PC-9 (cell line): Measurements from ENCODE around the gene HTRA3.

Source experiments
- CTCF ChIP-seq: fragments of 200-600 bp; sonication (generic); conservative IDR thresholded peaks from 2 replicates; pipeline ENCODE4 v1.6.1; 2017; ENCODE audit warnings: mixed run types, antibody characterized with exemption, mild to moderate bottlenecking, moderate library complexity
- EZH2 ChIP-seq: fragments of 200-600 bp; sonication (generic); IDR thresholded peaks from 2 replicates; pipeline ENCODE4 v1.8.0; 2017; ENCODE audit warnings: antibody characterized with exemption, low read depth

DNA sequence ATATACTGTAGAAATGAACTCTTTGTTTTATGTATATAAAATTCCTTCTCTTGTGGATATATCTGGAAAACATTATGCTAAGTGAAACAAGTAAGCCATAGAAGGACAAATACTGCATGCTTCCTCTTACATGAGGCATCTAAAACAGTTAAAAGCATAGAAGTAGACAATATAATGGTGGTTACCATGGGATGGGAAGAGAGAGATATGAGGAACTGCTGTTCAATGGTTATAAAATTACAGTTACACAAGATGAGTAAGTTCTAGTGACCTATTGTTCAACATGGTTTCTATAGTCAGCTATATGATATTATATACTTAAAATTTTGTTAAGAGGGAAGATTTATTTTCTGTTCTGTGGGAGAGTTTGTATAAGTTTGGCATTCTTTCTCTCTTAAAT is 43.4 kb downstream of the HTRA3 start:
- no peak for TF ChIP-seq CTCF
- no peak for TF ChIP-seq EZH2
